Natural killer cell (primary cell): ENCODE data around the gene CHCT1. TPM values are rescaled to one million over a fixed set of nuclear protein-coding genes. Genes with fewer than 3 reads are reported as not detected.

Source experiments
- ATAC-seq, 3 donors: fragments of 150-1000 bp in 2 of 3; fragments of 200-7000 bp in 1 of 3; cut with Tn5 transposase; 1 replicate in 1 of 3; 2 replicates in 2 of 3; pipeline ENCODE4 v1.10.0; 2021; ENCODE audit warnings: mild to moderate bottlenecking in 2 of 3, moderate library complexity in 2 of 3
- DNase-seq, 2 donors: peaks; one replicate each; pipeline versions ENCODE4 v3.0.0 to v3.0.0-alpha.2; 2013 to 2021; ENCODE audit warnings: mixed read lengths in 1 of 2
- H3K27ac ChIP-seq: one replicate; pipeline ENCODE4 v1.5.1; 2013; ENCODE audit warnings: mild to moderate bottlenecking, low read length
- H3K27me3 ChIP-seq: one replicate; pipeline ENCODE4 v1.6.1; 2013; ENCODE audit warnings: low read length; ENCODE audit not compliant: control insufficient read depth, insufficient read depth
- H3K36me3 ChIP-seq: one replicate; pipeline ENCODE4 v1.6.1; 2013; ENCODE audit warnings: low read length; ENCODE audit not compliant: control insufficient read depth, insufficient read depth
- H3K4me1 ChIP-seq: one replicate; pipeline ENCODE4 v1.6.1; 2013; ENCODE audit warnings: low read length; ENCODE audit not compliant: control insufficient read depth, insufficient read depth
- H3K4me3 ChIP-seq: one replicate; pipeline ENCODE4 v1.5.1; 2013; ENCODE audit warnings: low read length
- H3K9me3 ChIP-seq: one replicate; pipeline ENCODE4 v1.6.1; 2013; ENCODE audit warnings: low read length; ENCODE audit not compliant: control insufficient read depth, insufficient read depth
- H3K27ac Mint-ChIP-seq, 2 donors: one replicate each; pipeline ENCODE4 v1.8.0; 2022; ENCODE audit warnings: mild to moderate bottlenecking in 2 of 2, mixed read lengths in 2 of 2, moderate library complexity in 1 of 2
- H3K27me3 Mint-ChIP-seq, 2 donors: one replicate each; pipeline ENCODE4 v1.8.0; 2022; ENCODE audit warnings: low read depth in 2 of 2, mixed read lengths in 2 of 2
- H3K36me3 Mint-ChIP-seq: one replicate; pipeline ENCODE4 v1.8.0; 2022; ENCODE audit warnings: mixed read lengths
- H3K4me1 Mint-ChIP-seq, 2 donors: one replicate each; pipeline ENCODE4 v1.8.0; 2022; ENCODE audit warnings: mixed read lengths in 2 of 2
- H3K4me3 Mint-ChIP-seq: one replicate; pipeline ENCODE4 v1.8.0; 2022; ENCODE audit warnings: mild to moderate bottlenecking, moderate library complexity, mixed read lengths
- H3K9me3 Mint-ChIP-seq, 2 donors: one replicate each; pipeline ENCODE4 v1.8.0; 2022; ENCODE audit warnings: mixed read lengths in 2 of 2
- WGBS: methylation state at CpG from one replicate; pipeline ENCODE4 v1.1.7; 2013; ENCODE audit warnings: missing lambda C conversion rate; ENCODE audit not compliant: insufficient coverage; 5-methylcytosine and 5-hydroxymethylcytosine counted together
- intact Hi-C: fragments of 100-400 bp; cut with micrococcal nuclease; formaldehyde crosslinking; loops from one replicate; pipeline ENCODE4 v1.14.2; 2022
- total RNA-seq, 4 donors: library from RNA; stranded (reverse); fragments of 120-200 nt in 1 of 4; gene quantifications; one replicate each; pipeline versions ENCODE4 v1.2.3 to v1.2.4, GENCODE V29; 2013 to 2022
- TF ChIP-seq, protein P1 (sequence below): fragments of 200-600 bp; IDR thresholded peaks from one replicate; pipeline ENCODE4 v1.8.0; 2022; ENCODE audit warnings: antibody characterized with exemption

The CHCT1 gene
- total RNA-seq, 3 donors from 2014 or later (not counting 1 experiment from before 2014, with no cell fraction given) = not detected

- no peaks in the 10 kb centered on the region for H3K9me3 Mint-ChIP-seq
- TF ChIP-seq, protein P1, sequence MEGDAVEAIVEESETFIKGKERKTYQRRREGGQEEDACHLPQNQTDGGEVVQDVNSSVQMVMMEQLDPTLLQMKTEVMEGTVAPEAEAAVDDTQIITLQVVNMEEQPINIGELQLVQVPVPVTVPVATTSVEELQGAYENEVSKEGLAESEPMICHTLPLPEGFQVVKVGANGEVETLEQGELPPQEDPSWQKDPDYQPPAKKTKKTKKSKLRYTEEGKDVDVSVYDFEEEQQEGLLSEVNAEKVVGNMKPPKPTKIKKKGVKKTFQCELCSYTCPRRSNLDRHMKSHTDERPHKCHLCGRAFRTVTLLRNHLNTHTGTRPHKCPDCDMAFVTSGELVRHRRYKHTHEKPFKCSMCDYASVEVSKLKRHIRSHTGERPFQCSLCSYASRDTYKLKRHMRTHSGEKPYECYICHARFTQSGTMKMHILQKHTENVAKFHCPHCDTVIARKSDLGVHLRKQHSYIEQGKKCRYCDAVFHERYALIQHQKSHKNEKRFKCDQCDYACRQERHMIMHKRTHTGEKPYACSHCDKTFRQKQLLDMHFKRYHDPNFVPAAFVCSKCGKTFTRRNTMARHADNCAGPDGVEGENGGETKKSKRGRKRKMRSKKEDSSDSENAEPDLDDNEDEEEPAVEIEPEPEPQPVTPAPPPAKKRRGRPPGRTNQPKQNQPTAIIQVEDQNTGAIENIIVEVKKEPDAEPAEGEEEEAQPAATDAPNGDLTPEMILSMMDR = no peak
- Histone ChIP-seq H3K9me3 (no peaks in the 10 kb centered on the region), H3K27me3 (no peaks in the 10 kb centered on the region), H3K27ac (no peak overlapping the region), H3K4me1 (peaks cover 31% of the 10 kb centered on the region), H3K36me3 (no peaks in the 10 kb centered on the region), H3K4me3 (no peak overlapping the region)
- DNase-seq (no peak), ATAC-seq (no peak)
- H3K36me3 Mint-ChIP-seq = no peaks in the 10 kb centered on the region
- peaks cover 35 to 38% of the 10 kb centered on the region in 2 donors for H3K4me1 Mint-ChIP-seq
- WGBS = 99% methylated on average over 13 of the region's 17 CpGs
- H3K27ac Mint-ChIP-seq = peak overlapping the region in 1 of 2 donors; percentile 34
- intact Hi-C loops = loop anchor here (10.0 kb wide), 1 partner anchor 609 kb away; no protein-coding TSS in a partner anchor
- H3K4me3 Mint-ChIP-seq = peak overlapping the region; percentile 37
- H3K27me3 Mint-ChIP-seq = no peaks in the 10 kb centered on the region
These were observed 28.2 kb upstream of the CHCT1 start for GRCh38 chr17:60393840-60394723.

GRCh38 chr17:60395508-60396065 is 26.7 kb upstream of the CHCT1 start:
- Mint-ChIP-seq H3K27ac (peak overlapping the region in 1 of 2 donors; percentile 2), H3K4me3 (no peak overlapping the region), H3K9me3 (no peaks in the 10 kb centered on the region), H3K4me1 (peaks cover 26 to 28% of the 10 kb centered on the region in 2 donors), H3K27me3 (no peaks in the 10 kb centered on the region), H3K36me3 (no peaks in the 10 kb centered on the region)
- DNase-seq (no peak), ATAC-seq (no peak)
- Histone ChIP-seq H3K27me3 (no peaks in the 10 kb centered on the region), H3K27ac (no peak overlapping the region), H3K9me3 (no peaks in the 10 kb centered on the region), H3K36me3 (no peaks in the 10 kb centered on the region), H3K4me1 (peaks cover 28% of the 10 kb centered on the region), H3K4me3 (no peak overlapping the region)
- intact Hi-C loops = loop anchor here (10.0 kb wide), 1 partner anchor 611 kb away; no protein-coding TSS in a partner anchor
- no CpG with 5 or more reads among the region's 4 CpGs for WGBS
- TF ChIP-seq, protein P1 = no peak

- Mint-ChIP-seq H3K4me1 (peaks cover 18 to 20% of the 10 kb centered on the region in 2 donors), H3K36me3 (no peaks in the 10 kb centered on the region), H3K4me3 (no peak overlapping the region), H3K9me3 (no peaks in the 10 kb centered on the region), H3K27me3 (no peaks in the 10 kb centered on the region), H3K27ac (no peak overlapping the region)
- Histone ChIP-seq H3K4me1 (peaks cover 21% of the 10 kb centered on the region), H3K27ac (no peak overlapping the region), H3K27me3 (no peaks in the 10 kb centered on the region), H3K36me3 (no peaks in the 10 kb centered on the region), H3K9me3 (no peaks in the 10 kb centered on the region), H3K4me3 (no peak overlapping the region)
- DNase-seq (no peak), ATAC-seq (no peak)
- TF ChIP-seq, protein P1 = no peak
- intact Hi-C loops = loop anchor here (10.0 kb wide), 1 partner anchor 612 kb away; no protein-coding TSS in a partner anchor
- WGBS = 100% methylated on average over 1 of the region's 3 CpGs
These were observed 25.9 kb upstream of the CHCT1 start for GRCh38 chr17:60396412-60396811.
